HG03060 (cell line): ENCODE data around the gene KDM2B.
A peak's percentile ranks its signal among the peaks of the same experiment; 100 is the strongest.

Source experiments
- ATAC-seq: cut with Tn5 transposase; IDR thresholded peaks from one replicate; pipeline ENCODE4 v1.9.1; 2021; ENCODE audit warnings: low read depth, moderate number of reproducible peaks; ENCODE audit not compliant: unreplicated experiment

Gene KDM2B

DNA sequence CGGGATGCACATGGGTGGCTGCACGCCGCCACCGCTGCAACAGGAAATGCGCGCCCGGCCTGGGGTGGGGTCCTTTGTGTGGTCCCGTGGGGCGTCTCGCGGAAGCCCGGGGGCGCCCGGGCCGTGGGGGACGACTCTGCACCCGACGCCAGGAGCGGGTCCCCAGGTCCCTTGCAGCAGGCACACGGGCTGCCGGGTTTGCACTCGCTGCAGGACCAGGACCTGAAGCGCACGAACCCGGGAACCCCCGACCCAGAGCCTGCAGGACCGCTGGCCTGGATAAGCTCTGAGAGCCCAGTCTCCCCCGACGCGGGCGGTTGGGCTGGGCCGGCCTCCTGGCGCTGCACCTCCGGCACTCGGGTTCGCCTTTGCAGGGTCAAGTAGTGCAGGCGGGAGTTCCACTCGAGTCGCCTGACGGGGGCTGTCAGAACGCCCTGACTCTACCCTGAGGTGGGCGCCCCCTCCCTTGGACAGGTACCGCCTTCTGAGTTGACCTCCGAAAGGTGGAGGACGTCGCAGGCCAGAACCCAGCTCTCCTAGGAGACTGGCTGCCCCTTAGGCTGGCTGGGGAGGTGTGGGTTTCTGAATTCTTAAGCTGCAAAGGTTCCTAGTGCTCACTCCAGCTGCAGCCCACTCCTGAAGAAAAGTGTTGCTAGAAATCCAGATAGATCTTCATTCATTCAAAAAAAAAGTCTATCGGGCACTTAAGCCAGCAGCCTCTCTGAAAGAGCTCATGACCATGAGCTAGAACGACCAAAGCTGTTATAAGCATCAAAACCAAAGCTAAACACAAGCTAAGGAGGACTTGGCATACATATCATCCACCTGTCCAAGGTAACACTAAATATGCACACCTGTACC lies 113.0 kb downstream of the KDM2B start:
- ATAC-seq = peak; percentile 18

DNA sequence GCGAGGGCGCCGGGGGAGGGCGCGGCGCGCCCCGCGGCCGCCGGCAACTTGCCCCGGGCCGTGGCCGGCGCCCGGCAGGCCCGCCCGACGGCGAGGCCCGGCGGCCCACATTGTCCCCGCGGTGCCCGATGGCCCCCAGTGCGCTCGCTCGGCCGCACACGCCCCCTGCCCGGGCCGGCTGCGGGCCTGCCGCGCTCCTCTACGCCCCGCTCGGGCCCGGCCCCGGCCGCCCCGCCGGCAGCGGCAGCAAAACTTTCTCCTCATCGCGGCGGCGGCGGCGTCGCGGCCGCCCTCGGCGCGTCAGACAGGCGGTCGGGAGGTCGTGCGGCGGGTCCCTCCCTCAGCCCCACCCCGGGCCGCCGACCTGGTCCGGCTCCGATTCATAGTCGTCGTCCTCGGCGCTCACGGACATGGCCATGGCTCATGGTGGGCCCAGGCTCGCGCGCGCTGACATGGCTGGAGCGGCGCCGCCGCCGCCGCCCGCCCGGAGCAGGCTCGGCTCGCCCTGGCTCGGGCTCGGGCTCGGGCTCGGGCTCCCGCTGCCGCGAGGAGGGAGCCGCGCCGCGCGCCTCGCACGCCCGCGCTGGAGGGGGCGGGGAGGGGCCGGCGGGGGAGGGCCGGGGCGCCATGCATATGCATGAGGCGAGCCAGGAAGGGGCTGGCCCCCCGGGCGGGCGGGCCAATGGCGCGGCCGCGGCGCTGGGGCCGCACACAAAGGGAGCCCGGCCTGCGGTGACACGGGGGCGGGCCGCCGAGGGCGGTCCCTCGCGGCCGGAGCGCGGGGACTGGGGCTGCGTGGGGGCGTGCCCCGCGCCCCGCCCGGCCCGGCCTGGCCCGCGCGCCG lies 113.8 kb downstream of the KDM2B start:
- peak; percentile 47 for ATAC-seq

DNA sequence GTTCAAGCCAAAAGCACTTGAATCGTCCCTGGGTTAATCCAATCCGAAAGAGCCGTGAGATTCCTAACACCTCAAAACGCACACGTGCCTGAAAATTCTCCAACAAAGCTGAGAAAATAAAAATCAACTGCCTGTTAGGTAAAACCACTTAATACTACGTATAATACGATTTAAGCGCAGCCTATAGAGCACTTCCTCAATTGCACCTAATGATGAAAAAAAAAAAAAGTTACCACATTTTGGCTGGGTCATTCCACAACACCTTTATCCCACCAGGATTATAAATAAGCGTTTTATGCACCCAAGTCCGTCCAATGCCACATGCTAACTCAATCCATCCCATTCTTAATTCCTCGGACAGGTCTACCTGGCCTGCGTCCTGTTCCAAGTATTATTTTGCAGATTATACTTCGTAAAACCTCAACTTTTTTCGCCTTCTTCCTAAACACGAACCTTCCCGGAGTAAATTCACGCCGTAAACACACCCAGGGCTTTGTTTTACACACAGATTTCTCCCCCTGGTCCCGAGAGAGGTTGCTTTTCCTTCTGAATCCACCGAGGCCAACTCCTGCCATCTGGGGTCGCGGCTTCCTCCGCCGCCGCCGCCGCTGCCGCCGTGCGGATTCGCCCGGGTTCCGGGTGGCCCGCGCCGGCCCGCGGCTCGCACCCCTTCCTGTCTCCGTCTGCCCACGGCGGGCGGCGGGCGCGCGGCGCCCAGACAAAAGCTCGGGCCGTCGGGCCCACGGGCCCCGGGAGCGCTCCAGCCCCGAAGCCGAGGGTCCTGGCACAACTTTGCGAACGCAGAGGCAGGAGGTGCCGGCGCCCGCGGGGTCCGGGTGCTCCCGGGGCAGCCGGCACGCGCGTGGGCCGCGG lies 114.7 kb downstream of the KDM2B start:
- ATAC-seq = no peak

DNA sequence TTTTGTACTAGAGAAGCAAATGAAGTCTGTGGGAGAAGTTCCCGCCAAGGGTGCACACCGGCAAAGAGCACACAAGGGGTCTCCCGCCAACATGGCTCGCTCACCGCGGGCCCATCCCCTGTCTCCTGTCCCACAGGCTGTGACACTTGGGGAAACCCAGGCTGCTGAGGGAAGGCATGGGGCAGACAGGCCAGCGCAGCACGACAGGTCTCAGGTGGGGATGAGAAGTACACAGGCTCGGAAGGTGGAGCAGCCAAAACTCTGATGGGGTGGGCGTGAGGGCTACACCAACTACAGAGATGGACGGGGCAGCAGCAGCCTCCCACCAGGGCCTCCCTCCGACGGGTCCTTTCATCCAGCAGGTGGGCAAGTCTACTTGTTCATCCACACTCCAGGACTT lies 116.5 kb downstream of the KDM2B start:
- ATAC-seq = no peak

DNA sequence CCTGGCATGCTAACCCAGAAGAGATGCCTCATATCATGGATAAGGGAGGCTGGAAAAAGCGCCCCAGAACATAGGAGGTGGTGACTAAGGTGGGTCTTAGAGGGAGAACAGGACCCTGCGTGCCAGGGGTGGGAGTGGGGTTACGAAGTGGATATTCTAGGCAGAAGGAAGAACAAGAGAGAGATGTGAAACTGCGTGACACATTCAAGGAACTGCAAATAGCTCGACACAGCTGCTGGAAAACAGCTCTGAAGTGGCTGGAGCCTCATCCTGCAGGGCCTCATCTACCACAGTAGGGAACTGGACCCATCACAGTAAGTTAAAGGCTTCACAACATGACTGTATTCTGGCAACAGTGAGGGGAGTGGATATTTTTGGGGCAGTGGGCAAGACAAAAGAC lies 119.8 kb downstream of the KDM2B start:
- no peak for ATAC-seq

DNA sequence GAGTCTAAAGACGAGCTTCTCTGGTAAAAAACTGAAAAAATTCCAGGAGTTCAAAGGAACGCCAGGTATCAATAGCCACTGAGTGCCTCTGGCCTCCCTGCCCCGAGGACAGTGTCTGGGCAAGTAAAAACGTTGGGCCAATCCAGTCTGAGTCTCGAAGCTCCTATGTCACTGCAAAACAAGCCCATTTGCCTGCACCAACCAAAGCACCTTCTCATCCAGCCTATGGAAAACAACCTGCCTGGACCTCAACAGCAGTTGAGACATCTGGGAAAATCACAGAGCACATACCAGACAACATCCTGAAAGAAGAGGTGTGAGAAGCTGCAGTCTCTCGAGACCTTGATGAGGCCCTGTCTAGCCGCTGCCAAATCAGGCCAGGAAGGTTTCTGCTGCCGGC lies 124.3 kb downstream of the KDM2B start:
- no peak for ATAC-seq

DNA sequence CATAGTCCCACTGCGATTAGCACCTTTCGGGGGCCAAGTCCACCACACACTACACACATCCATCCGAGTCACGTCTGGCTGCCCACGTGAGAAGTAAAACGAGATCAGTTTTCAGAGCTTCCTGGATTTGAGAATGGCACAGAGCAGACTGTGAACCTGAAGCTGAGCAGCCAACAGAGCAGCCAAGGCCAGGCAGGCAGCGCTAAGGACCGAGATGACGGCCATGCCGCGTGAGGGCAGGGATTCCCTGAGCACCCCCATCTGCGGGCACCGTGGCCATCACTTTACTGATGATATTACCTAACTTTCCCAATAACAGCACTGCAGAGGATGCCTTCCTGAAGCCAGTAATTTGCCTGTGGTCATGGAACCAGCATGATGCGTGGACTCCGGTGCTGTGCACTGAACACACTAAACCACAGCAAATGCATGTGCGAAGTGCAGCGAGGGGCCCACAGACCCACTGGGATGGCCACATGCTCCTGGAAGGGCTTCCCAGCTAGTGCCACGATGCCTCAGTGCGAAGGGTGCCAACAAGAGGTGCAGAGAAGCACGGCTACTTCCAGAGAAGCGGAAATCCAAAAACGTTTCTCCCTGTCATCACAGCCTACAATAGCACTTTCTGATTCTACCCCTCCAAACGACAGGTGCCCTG lies 124.9 kb downstream of the KDM2B start:
- ATAC-seq = no peak

DNA sequence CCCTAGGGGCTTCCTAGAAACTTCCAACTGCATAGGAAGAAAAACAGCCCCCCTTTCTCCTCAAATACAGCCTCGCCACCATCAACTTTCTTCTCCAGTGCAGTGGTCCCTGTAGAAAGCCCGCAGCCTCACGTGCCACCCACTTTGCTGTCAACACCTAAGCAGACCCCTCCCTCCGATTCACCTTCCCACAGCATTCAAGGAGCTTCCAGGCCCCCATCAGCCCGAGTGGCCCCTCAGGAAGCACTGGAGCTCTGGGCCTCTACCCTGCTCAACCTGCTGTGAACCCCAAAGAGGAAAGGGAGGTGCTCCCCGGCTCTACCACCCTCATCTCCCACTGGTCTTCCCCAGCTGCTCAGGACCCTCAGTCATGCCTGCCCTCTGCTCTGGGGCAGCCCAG lies 125.9 kb downstream of the KDM2B start:
- no peak for ATAC-seq

DNA sequence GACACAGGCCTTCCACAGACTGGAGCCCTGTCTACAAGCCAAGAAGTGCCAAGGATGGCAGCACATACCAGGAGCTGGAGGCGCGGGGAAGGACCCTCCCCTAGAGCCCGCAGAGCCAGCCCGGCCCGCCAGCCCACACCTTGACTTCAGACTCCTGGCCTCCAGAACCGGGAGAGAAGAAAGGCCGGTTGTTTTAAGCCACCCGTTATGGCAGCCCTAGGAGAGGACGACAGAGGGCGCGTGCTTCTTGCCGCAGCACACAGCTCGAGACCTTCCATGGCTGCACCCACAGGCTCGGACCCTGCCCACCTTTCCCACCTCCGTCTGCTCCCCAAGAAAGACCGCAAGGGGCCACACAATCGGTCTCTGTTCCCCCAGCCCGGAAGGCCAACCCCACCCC lies 127.2 kb downstream of the KDM2B start:
- ATAC-seq = no peak

DNA sequence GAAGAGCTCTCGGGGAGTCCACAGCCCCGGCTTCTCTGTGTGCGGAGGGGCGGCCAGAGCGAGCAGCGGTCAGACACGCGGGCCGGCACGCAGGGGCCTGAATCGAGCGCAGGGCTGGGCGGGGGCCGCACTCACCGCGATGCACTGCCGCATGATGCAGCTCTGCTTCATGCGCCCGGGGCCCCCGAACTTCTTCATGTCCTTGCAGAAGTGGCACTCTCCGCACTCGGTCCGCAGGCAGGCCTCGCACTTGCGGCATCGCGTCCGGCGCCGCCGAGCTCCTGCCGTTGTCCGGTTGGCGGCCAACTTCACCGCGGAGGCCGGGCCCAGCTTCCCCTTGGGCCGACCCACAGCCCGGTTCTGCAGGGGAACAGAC lies 127.8 kb downstream of the KDM2B start:
- no peak for ATAC-seq

DNA sequence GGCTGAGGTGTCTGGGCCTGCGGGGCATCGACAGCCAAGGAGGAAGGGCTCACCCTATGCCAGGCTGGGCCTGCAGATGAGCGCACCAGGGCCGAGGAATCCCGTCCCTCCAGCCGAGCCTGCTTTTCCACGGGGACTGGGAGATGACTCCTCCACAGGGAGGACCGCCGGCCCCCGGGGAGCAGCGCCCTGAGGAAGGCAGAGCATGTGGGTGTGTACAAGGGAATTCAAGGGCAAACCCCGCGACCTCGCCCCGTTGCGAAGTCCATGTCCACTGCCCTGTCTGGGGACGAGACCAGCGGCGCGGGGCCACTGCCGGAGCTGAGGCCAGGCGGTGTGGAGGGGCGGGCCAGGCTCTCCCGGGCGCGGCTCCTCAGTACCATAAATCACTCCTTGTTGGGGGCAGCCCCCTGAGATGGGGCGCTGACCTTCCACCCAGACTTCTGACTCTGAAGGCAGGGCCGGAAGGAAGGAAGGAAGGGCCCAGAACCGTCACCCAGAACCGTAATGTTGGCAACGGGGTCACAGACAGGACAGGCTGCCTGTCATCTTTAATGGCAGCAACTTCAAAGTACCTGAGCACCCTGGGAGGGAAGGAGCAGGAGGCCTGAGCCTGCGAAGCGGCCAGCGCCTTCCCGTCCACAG lies 128.4 kb downstream of the KDM2B start:
- no peak for ATAC-seq

DNA sequence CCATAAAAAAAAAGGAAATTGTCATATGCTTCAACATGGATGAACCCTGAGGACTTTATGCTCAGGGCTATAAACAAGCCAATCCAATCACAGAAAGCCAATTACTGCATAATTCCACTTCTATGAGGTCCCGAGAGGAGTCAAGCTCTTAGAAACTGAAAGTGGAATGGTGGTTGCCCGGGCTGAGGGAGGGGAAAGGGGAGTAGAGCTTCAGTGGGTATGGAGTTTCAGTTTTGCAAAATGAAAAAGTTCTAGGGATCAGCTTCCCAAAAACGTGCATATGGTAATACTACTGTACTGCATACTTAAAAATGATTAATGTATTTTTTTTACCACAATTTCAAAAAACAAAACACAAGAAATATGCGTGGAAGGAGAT lies 128.9 kb downstream of the KDM2B start:
- ATAC-seq = no peak

DNA sequence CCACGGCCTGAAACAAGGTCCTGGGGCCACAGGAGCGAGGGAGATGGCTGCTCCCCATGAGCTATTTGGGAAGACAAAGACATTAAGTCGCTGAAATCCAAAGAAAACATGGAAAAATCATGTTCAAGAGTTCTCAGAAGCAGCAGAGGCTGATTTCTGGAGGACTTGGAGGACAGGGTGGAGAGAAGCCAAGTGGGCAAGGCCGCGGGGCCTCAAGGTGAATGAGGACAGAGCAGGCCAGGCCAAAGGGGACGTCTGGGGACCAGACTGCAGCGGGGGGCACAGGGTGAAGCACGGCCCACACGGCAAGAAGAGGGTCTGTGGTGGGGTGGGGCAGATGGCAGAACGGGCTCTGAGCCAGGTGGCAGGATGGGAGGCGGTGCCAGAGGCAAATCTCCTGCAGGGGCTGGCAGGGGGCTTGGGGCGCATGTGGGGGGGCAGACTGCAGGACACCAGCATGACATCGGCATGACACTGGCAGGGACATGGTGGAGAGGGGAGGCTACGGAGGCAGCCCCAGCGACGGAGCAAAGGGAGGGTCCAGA lies 132.0 kb downstream of the KDM2B start:
- no peak for ATAC-seq

DNA sequence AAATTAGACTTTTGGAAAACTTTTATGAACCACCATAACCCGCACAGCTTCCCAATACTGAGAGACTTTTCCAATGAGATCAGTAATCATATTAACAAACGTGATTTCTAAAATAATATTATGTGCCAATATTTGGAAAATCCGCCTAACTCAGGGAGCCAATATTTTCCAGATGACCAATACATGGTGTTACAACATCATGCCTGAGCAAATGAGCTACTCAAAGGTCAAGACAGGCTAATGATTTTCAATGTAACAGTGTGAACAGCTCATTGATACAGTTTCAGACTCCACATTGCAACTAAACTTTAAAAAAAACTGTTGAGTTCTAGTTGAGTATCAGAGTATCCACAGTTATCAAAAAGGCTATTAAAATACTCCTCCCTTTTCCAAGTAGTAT lies 134.1 kb downstream of the KDM2B start:
- no peak for ATAC-seq

DNA sequence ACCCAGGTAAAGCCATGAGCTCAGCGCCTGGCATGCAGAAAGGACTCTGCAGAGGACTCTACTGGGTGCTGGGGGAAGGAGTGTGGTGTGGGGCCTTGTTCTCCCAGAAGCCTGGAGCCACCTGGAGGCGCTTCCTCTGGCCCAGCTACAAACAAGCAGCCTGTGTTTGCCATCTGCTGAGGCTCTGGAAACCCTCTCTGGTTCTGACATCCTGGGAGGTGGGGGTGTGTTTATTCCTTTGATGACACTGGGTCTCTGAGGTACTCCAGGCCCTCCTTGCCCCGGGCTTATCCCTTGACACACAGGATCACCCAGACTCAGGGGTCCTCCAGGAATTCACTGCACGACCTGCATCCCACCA lies 136.0 kb downstream of the KDM2B start:
- no peak for ATAC-seq

DNA sequence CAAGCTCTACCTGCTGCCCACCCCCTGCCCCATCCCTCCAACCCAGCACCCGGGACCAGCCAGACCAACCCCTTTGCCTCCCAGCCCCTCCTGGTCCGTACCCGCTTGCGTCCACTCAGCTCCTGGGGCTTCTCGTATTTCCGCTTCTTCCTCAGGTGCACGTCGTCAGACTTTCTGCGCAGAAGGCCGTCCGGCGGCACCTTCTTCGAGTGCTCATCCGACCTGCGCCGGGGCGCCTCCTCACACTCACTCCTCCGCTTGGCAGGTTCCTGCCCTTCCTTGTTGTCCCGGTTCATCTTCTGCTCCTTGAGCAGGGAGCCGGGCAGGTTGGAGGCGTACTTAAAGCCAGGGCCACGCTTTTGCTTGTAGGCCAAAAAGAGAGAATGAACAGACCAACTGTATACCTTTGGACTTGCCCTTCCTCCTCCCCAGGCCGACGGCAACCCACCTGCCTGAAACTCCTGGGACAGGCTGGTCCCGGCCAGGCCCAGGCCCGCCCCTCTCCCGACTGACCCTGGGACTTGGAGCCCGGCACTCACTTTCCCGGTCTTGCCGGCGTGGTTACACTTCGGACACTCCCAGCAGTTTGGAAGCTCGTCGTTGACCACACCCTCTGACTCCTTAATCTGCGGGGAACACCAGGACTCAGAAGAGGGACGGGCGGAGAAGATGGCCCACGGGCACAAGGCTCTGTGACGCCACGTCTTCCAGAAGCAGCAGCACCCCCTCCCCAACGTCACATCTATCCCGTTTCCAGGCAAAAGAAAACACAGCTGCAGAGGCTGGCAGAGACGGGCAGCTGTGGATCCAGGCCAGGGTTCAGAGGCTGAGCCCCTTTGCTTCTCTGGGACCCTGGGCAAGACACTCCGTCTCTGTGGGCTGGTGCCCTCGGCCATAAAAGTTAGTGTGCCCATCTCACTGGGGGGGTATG lies 136.6 kb downstream of the KDM2B start:
- ATAC-seq = no peak

DNA sequence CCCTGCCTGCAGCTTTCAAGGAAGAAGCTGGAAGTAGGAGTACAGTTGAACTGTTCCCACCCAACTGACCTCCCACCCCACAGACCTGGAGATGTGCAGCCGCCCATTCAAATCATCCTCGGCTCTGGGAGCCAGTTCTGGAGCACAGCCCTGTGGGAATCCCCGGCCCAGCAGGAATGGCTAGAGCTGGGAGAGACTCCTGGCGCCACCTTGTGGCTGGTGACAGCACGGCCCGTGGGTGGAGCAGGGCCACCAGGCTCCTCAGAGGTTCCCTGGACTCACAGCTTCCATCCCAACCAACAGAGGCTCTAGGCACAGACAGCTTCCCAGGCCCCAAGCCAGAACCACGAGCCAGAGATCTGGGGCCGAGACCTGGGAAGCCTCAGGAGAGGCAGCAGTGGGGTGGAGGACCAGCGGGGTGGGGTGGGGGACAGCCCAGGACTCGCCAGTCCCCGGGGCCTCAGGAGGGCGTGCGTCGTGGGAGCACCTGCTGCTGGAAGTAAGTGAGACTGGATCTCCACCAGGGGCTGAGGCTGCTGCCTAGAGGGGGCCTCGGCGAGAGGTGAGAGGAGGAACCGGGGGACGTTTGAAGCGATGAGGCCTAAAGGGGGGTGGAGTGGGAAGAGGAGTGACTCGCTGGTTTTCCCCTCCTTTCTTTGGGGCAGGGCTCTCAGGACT lies 137.5 kb downstream of the KDM2B start:
- no peak for ATAC-seq
